GM12891 (cell line): Measurements from ENCODE around the gene GYS1.

Experiments used
- POLR2A ChIP-seq: IDR thresholded peaks from 2 replicates; pipeline ENCODE4 v1.6.1; 2011; ENCODE audit warnings: low read depth, low read length, control low read depth
- POLR2AphosphoS5 ChIP-seq: IDR thresholded peaks from 2 replicates; pipeline ENCODE4 v1.6.1; 2011; ENCODE audit warnings: low read depth, low read length, control low read depth
- TAF1 ChIP-seq: IDR thresholded peaks from 2 replicates; pipeline ENCODE4 v1.6.1; 2011; ENCODE audit warnings: low read depth, low read length, control low read depth

DNA sequence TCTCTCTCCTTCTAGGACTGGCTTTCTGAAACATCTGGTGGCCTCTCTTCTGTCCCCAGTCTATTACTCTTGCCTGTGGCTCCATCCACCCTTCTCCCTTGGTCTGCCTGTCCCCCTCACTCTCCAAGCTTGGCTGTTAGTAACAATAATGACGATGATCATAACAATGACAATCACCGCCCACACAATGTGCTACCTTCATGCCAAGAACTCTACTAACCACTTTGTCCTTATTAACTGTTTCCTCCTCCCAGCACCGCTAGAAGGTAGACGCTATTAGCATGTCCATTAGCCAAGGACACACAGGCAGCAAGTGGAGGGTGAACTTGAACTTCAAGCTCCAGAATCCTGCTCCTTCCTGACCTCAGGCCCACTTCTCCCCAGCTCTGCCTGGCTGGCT lies 2.7 kb downstream of the GYS1 start:
- no peak for TF ChIP-seq POLR2A
- TF ChIP-seq POLR2AphosphoS5: no peak
- TF ChIP-seq TAF1: no peak
